Fibroblast of lung (primary cell): Measurements from ENCODE around the gene HDAC3. TPM values are rescaled to one million over a fixed set of nuclear protein-coding genes. Genes with fewer than 3 reads are reported as not detected.

ENCODE experiments used
- DNase-seq, 2 donors: peaks; one replicate each; pipeline versions ENCODE4 v3.0.0 to v3.0.0-alpha.2; 2010; ENCODE audit warnings: low read depth in 2 of 2
- H2AFZ ChIP-seq: 2 replicates; pipeline ENCODE4 v1.5.1; 2012; ENCODE audit warnings: low read length, control low read depth, inconsistent platforms
- H3K27ac ChIP-seq: 2 replicates; pipeline ENCODE4 v1.5.1; 2011; ENCODE audit warnings: low read length, control low read depth; ENCODE audit not compliant: insufficient read depth
- H3K27me3 ChIP-seq: 2 replicates; pipeline ENCODE4 v1.5.1; 2011; ENCODE audit warnings: mild to moderate bottlenecking, low read length; ENCODE audit not compliant: control insufficient read depth, insufficient read depth
- H3K36me3 ChIP-seq: 2 replicates; pipeline ENCODE4 v1.5.1; 2011; ENCODE audit warnings: low read length; ENCODE audit not compliant: control insufficient read depth, insufficient read depth
- H3K4me1 ChIP-seq: 2 replicates; pipeline ENCODE4 v1.5.1; 2011; ENCODE audit warnings: low read length; ENCODE audit not compliant: control insufficient read depth, insufficient read depth; ENCODE audit errors: extremely low read depth
- H3K4me2 ChIP-seq: 2 replicates; pipeline ENCODE4 v1.5.1; 2011; ENCODE audit warnings: low read length, control low read depth; ENCODE audit not compliant: insufficient read depth; ENCODE audit errors: extremely low read depth
- H3K4me3 ChIP-seq, 4 experiments: fragments of 200-600 bp in 1 of 4; sonication (generic) in 1 of 4; replicated peaks in 1 of 4; 2 replicates each; pipeline ENCODE4 v1.5.1; 2011 to 2016; ENCODE audit warnings: low read length in 4 of 4, low read depth in 3 of 4, mild to moderate bottlenecking in 3 of 4, control low read depth in 2 of 4, inconsistent platforms in 1 of 4, mixed read lengths in 1 of 4; ENCODE audit not compliant: insufficient read depth in 1 of 4; ENCODE audit errors: control extremely low read depth in 1 of 4
- H3K79me2 ChIP-seq: 2 replicates; pipeline ENCODE4 v1.5.1; 2012; ENCODE audit warnings: mild to moderate bottlenecking, low read length, inconsistent platforms; ENCODE audit not compliant: control insufficient read depth, insufficient read depth
- H3K9ac ChIP-seq: 2 replicates; pipeline ENCODE4 v1.5.1; 2011; ENCODE audit warnings: mild to moderate bottlenecking, low read length, control low read depth; ENCODE audit not compliant: insufficient read depth
- H3K9me3 ChIP-seq: 2 replicates; pipeline ENCODE4 v1.5.1; 2012; ENCODE audit warnings: low read depth, low read length; ENCODE audit not compliant: control insufficient read depth, insufficient read depth
- H4K20me1 ChIP-seq: 2 replicates; pipeline ENCODE4 v1.5.1; 2011; ENCODE audit warnings: low read length; ENCODE audit not compliant: control insufficient read depth, insufficient read depth; ENCODE audit errors: extremely low read depth
- CTCF ChIP-seq, 2 donors: IDR thresholded peaks in 1 of 2; conservative IDR thresholded peaks in 1 of 2; 1 replicate in 1 of 2; 2 replicates in 1 of 2; pipeline ENCODE4 v1.5.1; 2011 to 2012; ENCODE audit warnings: low read length in 2 of 2, control low read depth in 1 of 2, inconsistent platforms in 1 of 2, low read depth in 1 of 2, mild to moderate bottlenecking in 1 of 2
- EZH2 ChIP-seq: IDR thresholded peaks from 2 replicates; pipeline ENCODE4 v1.5.1; 2012; ENCODE audit warnings: low read length, control low read depth, mild to moderate bottlenecking; ENCODE audit errors: missing control alignments
- polyA plus RNA-seq, 2 donors: library from polyadenylated mRNA; depleted of rRNA in 1 of 2; stranded (reverse) in 1 of 2; unstranded in 1 of 2; fragments of >200 nt; gene quantifications; 2 replicates each; pipeline ENCODE4 v1.2.1, GENCODE V29; 2011 to 2012; ENCODE audit warnings: missing spikeins in 1 of 2
- total RNA-seq: library from RNA; depleted of rRNA; stranded (reverse); fragments of >200 nt; gene quantifications from 2 replicates; pipeline ENCODE4 v1.2.1, GENCODE V29; 2014

HDAC3 gene
- total and polyA plus RNA-seq, 2 donors (not counting 1 experiment from before 2014, with no cell fraction given): 56.8 to 69.6 TPM

DNA sequence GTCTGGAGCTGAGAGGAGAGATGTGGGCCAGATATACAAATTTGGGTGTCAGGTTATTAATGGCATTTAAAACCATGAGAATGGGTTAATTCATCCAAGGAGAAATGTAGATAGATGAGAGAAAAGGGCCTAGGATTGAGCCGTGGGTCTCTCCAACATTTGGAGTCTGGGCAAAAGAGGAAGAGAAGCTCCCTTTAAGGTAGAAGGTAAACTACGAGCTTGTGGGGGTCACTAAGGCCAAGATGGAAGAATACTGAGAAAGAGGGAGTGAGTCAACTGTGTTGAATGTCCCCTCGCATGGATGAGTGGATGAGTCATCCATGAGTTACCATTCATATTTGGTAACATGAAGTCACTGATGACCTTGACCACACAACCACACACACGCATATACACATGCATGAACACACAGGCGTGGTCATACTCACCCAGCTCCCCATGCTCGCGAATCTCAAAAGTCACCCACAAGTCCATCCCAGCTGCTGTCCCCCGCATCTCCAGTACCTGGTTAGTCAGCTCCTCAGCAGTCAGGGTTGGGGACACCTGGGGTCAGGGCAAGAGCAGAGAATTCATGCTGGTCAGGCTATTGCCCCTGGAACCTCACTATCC, 21.4 kb upstream of the HDAC3 start:
- H3K4me3 ChIP-seq: no peak overlapping the region
- H3K9me3 ChIP-seq: no peaks in the 10 kb centered on the region
- no peak overlapping the region for H3K9ac ChIP-seq
- H2AFZ ChIP-seq: no peak overlapping the region
- TF ChIP-seq CTCF (conservative IDR thresholded peaks at IDR 0.05 in 1 of 2, IDR thresholded peaks at IDR 0.05 in 1 of 2; ENCODE audit: low read depth in 1 of 2, low read length in 2 of 2): no peak
- TF ChIP-seq EZH2: no peak
- H3K4me2 ChIP-seq: no peak overlapping the region
- H4K20me1 ChIP-seq: no peaks in the 10 kb centered on the region
- H3K27ac ChIP-seq: peak overlapping the region; percentile 60
- H3K4me1 ChIP-seq: peaks cover 7% of the 10 kb centered on the region
- DNase-seq: peak; percentile 93 to 95
- H3K36me3 ChIP-seq: peaks cover 3% of the 10 kb centered on the region
- H3K79me2 ChIP-seq: no peaks in the 10 kb centered on the region
- H3K27me3 ChIP-seq: no peaks in the 10 kb centered on the region

DNA sequence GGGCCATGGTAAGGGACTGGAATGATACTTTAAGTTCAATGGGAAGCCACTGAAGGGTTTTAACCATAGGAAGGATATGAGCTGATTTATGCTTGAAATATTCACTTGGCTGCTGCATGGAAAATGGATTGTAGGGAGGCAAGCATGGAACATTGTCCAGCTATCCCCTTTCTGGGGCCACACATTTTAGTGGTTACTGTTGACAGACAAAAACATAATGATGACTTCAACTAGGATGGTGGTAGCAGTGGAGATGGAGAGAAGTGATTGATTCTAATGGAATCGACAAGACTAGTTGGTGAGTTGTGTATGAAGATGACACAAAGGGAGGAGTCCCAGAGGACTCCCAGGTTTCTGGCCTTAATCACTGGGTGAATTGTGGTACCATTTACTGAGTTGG, 20.8 kb upstream of the HDAC3 start:
- Histone ChIP-seq H3K4me1 (peaks cover 7% of the 10 kb centered on the region), H3K9ac (no peak overlapping the region), H3K4me2 (no peak overlapping the region), H3K36me3 (peaks cover 3% of the 10 kb centered on the region), H4K20me1 (no peaks in the 10 kb centered on the region), H3K4me3 (no peak overlapping the region), H3K9me3 (no peaks in the 10 kb centered on the region), H3K27ac (peak overlapping the region; percentile 27), H3K27me3 (no peaks in the 10 kb centered on the region), H2AFZ (no peak overlapping the region), H3K79me2 (no peaks in the 10 kb centered on the region)
- DNase-seq: no peak
- no peak for TF ChIP-seq EZH2
- TF ChIP-seq CTCF (conservative IDR thresholded peaks at IDR 0.05 in 1 of 2, IDR thresholded peaks at IDR 0.05 in 1 of 2; ENCODE audit: low read depth in 1 of 2, low read length in 2 of 2): no peak

DNA sequence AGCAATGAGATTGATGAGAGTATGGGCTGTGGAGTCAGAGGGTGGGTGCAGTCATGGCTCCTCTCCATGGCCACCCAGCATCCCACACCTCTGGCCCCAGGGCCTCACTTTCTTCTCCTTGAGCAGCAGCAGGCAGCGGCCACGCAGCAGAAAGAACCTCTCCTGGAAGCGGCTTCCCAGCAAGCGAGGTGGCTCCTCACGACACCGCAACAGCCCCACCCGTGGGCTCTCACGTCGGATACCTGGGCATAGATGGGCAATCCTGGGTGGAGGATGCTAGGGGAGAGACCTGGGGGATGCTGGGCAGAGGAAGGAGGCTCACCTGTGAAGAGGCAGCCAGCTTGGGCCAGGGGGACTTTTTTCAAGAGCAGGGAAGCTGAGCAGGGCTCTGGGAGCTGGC, 19.7 kb upstream of the HDAC3 start:
- H4K20me1 ChIP-seq: no peaks in the 10 kb centered on the region
- no peaks in the 10 kb centered on the region for H3K27me3 ChIP-seq
- no peak overlapping the region for H3K27ac ChIP-seq
- H3K9ac ChIP-seq: no peak overlapping the region
- no peaks in the 10 kb centered on the region for H3K79me2 ChIP-seq
- peaks cover 7% of the 10 kb centered on the region for H3K4me1 ChIP-seq
- TF ChIP-seq CTCF (conservative IDR thresholded peaks at IDR 0.05 in 1 of 2, IDR thresholded peaks at IDR 0.05 in 1 of 2; ENCODE audit: low read depth in 1 of 2, low read length in 2 of 2): no peak
- no peak for TF ChIP-seq EZH2
- H3K9me3 ChIP-seq: no peaks in the 10 kb centered on the region
- no peak overlapping the region for H3K4me2 ChIP-seq
- peaks cover 3% of the 10 kb centered on the region for H3K36me3 ChIP-seq
- no peak overlapping the region for H2AFZ ChIP-seq
- no peak overlapping the region for H3K4me3 ChIP-seq
- no peak for DNase-seq
